HPDE6-E6E7 (cell line): Measurements from ENCODE around the gene MCCC2.
"Not testable (repeated sequence)": the region's sequence is repeated elsewhere in the genome, so short reads cannot be mapped to it uniquely, and the experiment has no call there.

Experiments
- DNase-seq: peaks from one replicate; pipeline ENCODE4 v3.0.0; 2011; ENCODE audit warnings: missing footprints; ENCODE audit errors: extremely low spot score

Gene MCCC2

DNA sequence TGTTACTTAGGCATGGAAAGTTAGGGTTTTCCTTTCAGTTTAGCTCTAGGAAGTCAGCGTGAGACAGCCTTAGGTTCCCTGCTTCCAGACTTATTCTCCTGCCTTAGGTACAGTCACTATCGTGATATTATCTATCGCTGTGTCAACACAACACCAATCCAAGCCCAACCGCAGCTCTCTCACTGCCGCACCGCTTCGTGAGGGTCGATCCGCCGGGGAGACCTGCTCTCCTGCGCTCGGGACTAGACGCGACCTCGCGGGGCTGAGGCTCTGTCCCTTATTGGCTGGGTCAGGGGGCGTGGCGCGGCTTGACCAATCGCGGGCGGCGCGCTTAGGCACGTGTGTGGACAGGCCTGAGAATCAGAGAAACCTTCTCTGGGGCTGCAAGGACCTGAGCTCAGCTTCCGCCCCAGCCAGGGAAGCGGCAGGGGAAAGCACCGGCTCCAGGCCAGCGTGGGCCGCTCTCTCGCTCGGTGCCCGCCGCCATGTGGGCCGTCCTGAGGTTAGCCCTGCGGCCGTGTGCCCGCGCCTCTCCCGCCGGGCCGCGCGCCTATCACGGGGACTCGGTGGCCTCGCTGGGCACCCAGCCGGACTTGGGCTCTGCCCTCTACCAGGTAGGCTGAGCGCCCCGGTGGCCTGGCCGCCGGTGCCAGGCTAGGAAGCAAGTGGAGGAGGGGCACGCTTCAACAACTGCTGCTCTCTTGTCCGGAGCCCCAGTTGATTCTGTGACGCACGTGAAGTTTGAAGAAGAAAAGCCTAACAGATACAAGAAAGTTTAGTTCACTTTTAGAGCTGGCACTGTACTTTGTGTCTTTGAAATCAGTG, at the start of gene MCCC2:
Gene MCCC2 (plus strand): TSS at position 400 of the 825 bp plus-strand sequence. CDS start 86 bp downstream, at position 486.
- peak; percentile 91 for DNase-seq

DNA sequence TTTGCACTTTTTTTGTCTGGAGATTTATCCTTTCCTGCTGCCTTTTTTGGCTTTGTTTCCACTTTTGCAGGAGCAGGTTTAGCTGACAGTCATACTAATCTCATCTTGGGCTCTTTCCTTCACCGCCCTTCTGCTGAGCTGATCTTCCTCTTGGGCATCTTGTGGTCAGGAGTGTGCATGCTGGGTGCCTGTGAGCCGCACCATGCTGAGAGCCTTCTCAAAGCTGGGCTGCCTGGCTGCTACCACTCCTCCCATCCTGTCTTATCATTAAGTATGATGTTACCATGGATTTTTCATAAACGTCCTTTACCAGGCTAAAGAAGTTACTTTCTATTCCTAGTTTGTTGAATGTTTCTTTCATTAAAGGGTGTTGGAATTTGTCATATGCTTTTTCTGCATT, 49.5 kb upstream of the MCCC2 start:
- no peak for DNase-seq

DNA sequence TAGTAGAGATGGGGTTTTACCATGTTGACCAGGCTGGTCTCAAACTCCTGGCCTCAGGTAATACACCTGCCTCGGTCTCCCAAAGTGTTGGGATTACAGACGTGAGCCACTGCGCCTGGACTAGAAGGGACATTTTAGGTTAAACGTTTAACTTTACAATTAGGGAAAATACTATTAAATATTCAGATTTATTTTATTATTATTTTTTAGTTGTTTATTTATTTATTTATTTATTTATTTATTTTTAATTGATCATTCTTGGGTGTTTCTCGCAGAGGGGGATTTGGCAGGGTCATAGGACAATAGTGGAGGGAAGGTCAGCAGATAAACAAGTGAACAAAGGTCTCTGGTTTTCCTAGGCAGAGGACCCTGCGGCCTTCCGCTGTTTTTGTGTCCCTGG, 36.3 kb upstream of the MCCC2 start:
- not testable (repeated sequence) for DNase-seq

- not testable (repeated sequence) for DNase-seq
These were observed 35.6 kb upstream of the MCCC2 start for GRCh38 chr5:71551582-71551981.

GRCh38 chr5:71552026-71552749, 35.0 kb upstream of the MCCC2 start:
- not testable (repeated sequence) for DNase-seq

DNA sequence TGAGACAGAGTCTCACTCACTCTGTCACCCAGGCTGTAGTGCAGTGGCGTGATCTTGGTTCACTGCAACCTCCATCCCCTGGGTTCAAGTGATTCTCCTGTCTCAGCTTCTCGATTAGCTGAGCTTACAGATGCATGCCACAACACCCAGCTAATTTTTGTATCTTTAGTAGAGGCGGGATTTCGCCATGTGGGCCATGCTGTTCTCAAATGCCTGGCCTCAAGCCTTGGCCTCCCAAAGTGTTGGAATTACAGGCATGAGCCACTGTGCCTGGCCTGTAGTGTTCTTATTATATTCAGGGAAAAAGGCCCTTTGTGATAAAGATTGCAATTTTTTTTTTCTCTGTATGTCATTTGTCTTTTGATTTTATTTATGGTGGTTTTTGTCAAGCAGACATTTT, 24.0 kb upstream of the MCCC2 start:
- DNase-seq: no peak

DNA sequence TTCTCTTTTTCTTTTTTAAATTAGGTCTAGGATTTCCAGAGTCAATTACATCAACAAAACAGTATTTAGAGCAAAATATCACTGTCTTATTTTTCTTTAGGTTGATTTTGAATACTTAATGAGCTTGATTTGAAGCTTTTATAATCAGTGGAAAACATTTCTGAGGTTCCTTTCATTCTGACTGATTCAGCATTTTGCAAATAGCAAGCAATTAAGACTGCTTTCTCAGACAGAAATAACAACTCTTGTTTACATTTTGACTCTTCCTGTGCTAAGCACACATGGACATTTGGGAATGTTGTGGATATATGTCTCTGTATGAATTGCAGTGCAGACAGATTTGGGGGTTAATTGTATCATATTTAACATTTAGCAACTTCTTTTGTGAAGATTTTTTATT, 22.2 kb upstream of the MCCC2 start:
- DNase-seq: no peak

GRCh38 chr5:71569748-71570509, 17.2 kb upstream of the MCCC2 start:
- DNase-seq: no peak

- DNase-seq: not testable (repeated sequence)
These were observed 15.3 kb upstream of the MCCC2 start for GRCh38 chr5:71571811-71572210.

DNA sequence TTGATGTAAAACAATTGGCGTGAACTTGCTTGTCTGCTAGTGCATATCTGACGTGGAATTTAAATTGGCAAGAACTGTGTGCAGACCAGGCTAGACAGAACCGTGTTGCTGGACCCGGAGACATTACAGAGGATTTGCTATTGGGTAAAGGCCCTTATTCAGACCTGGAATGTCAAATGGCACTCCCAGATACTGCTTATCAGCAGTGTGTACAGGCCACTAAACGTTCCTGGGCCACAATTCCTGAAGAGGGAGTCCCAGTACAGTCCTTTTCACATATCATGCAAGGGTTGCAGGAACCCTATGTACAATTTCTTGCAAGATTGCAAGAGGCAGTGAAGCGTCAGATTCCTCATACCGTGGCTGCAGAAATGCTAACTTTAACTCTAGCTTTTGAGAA, 13.5 kb upstream of the MCCC2 start:
- no peak for DNase-seq

- DNase-seq: not testable (repeated sequence)
These were observed 11.6 kb upstream of the MCCC2 start for GRCh38 chr5:71575588-71575987.

- DNase-seq: no peak
These were observed 10.9 kb upstream of the MCCC2 start for GRCh38 chr5:71576241-71576640.

DNA sequence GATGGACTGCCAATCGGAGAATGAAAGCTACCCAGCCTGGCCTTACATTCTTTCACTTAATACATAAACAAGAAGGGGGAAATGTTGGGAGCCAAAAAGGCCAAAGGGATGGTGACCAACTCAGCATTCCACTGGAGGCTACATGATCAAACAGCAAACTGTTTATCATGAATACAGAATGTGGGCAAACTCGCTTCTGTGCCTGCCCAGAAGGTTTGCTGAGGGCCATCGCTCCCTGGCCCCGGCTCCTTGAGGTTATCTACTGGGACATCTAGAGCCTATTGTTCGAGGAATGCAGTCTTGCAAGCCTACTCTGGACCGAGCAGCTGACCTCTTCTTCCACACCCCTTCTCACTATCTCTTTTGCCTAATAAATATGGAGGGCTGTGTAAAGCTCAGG, 9.3 kb upstream of the MCCC2 start:
- DNase-seq: not testable (repeated sequence)

- no peak for DNase-seq
These were observed 4.1 kb upstream of the MCCC2 start for GRCh38 chr5:71582945-71583584.

GRCh38 chr5:71586052-71586940, 844 bp upstream of the MCCC2 start:
- no peak for DNase-seq

GRCh38 chr5:71587766-71588532, 809 bp downstream of the MCCC2 start:
- no peak for DNase-seq

DNA sequence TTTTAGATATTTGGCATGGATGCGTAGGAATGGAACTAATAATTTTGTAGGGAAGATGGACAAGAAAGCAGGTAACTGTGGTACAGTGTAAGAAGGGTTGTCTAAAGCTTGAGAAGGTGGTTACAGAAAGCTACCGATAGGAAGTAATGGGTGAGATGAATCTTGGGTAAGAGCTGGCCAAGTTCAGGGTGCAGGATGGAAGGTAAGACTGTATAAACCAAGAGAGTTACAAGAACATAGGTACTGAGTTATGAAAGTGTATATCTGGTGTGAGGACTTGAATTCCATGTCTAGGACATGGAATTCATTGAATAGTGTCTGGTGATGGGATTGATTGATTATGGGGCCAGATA, 1.4 kb downstream of the MCCC2 start:
- DNase-seq: no peak

- no peak for DNase-seq
These were observed 2.8 kb downstream of the MCCC2 start for GRCh38 chr5:71589903-71590302.

GRCh38 chr5:71591100-71591499, 4.0 kb downstream of the MCCC2 start:
- no peak for DNase-seq

- no peak for DNase-seq
These were observed 9.0 kb downstream of the MCCC2 start for GRCh38 chr5:71596169-71596568.
